HepG2 (cell line): ENCODE data around the gene CNTD1. TPM values are rescaled to one million over a fixed set of nuclear protein-coding genes. Genes with fewer than 3 reads are reported as not detected.

Source experiments
- ATM ChIP-seq: fragments of 450-650 bp; IDR thresholded peaks from 2 replicates; pipeline ENCODE4 v1.7.1; 2017; ENCODE audit warnings: mild to moderate bottlenecking, borderline replicate concordance
- BRD4 ChIP-seq: sonication (generic); formaldehyde crosslinking; IDR thresholded peaks from 2 replicates; pipeline ENCODE4 v1.4.0; 2020; ENCODE audit warnings: missing genetic modification reagents
- MTF2 ChIP-seq: sonication (generic); formaldehyde crosslinking; IDR thresholded peaks from 2 replicates; pipeline ENCODE4 v1.5.0; 2020; ENCODE audit warnings: missing genetic modification reagents, borderline replicate concordance
- NBN ChIP-seq: fragments of 450-650 bp; conservative IDR thresholded peaks from 2 replicates; pipeline ENCODE4 v1.6.1; 2017
- NFIC ChIP-seq: IDR thresholded peaks from 2 replicates; pipeline ENCODE4 v1.6.1; 2012; ENCODE audit warnings: mild to moderate bottlenecking, low read length, inconsistent platforms
- RBFOX2 ChIP-seq: fragments of 200-400 bp; formaldehyde crosslinking; IDR thresholded peaks from 2 replicates; pipeline ENCODE4 v1.6.1; 2017; ENCODE audit warnings: low read depth, mild to moderate bottlenecking, low read length
- RXRA ChIP-seq: sonication (generic); formaldehyde crosslinking; IDR thresholded peaks from 2 replicates; pipeline ENCODE4 v1.5.1; 2020; ENCODE audit warnings: missing genetic modification reagents
- TBL1XR1 ChIP-seq: fragments of 150-350 bp; IDR thresholded peaks from 2 replicates; pipeline ENCODE4 v1.6.1; 2014; ENCODE audit warnings: borderline replicate concordance, low read length; ENCODE audit not compliant: partially characterized antibody
- ZNF337 ChIP-seq: sonication (generic); formaldehyde crosslinking; IDR thresholded peaks from 2 replicates; pipeline ENCODE4 v1.5.1; 2020; ENCODE audit warnings: missing genetic modification reagents, low read depth, mild to moderate bottlenecking, borderline replicate concordance
- polyA plus RNA-seq, 8 experiments: library from polyadenylated mRNA; depleted of rRNA in 3 of 8; stranded (reverse) in 7 of 8; unstranded in 1 of 8; fragments of >200 nt; fragmentation: Illumina TruSeq in 4 of 8; extraction: Trizol in 4 of 8; gene quantifications; 2 replicates each; pipeline versions ENCODE4 v1.2.1 to v1.2.3, GENCODE V29; 2011 to 2016; ENCODE audit warnings: low read depth in 4 of 8, missing spikeins in 1 of 8, mixed read lengths in 1 of 8; ENCODE audit not compliant: insufficient read depth in 1 of 8
- total RNA-seq, 5 experiments: library from RNA; depleted of rRNA; stranded (reverse); fragments of >200 nt; fragmentation: Illumina TruSeq; extraction: Trizol; gene quantifications; 2 replicates each; pipeline ENCODE4 v1.2.3, GENCODE V29; 2016; ENCODE audit warnings: low read depth in 1 of 5
- TF ChIP-seq, protein P1 (sequence below): sonication (generic); formaldehyde crosslinking; IDR thresholded peaks from 2 replicates; pipeline ENCODE4 v1.4.0; 2020; ENCODE audit warnings: missing genetic modification reagents, borderline replicate concordance
- TF ChIP-seq, protein P2 (sequence below): sonication (generic); formaldehyde crosslinking; IDR thresholded peaks from 2 replicates; pipeline ENCODE4 v1.9.0; 2022; ENCODE audit warnings: missing genetic modification reagents, mild to moderate bottlenecking, borderline replicate concordance
- TF ChIP-seq, protein P3 (sequence below): sonication (generic); formaldehyde crosslinking; IDR thresholded peaks from 2 replicates; pipeline ENCODE4 v1.4.0; 2020; ENCODE audit warnings: missing genetic modification reagents

CNTD1 gene
- total and polyA plus RNA-seq, 2 of the 13 experiments (the other 11 are each of a cell fraction or from before 2014, with no cell fraction given): 0.11 to 0.15 TPM

DNA sequence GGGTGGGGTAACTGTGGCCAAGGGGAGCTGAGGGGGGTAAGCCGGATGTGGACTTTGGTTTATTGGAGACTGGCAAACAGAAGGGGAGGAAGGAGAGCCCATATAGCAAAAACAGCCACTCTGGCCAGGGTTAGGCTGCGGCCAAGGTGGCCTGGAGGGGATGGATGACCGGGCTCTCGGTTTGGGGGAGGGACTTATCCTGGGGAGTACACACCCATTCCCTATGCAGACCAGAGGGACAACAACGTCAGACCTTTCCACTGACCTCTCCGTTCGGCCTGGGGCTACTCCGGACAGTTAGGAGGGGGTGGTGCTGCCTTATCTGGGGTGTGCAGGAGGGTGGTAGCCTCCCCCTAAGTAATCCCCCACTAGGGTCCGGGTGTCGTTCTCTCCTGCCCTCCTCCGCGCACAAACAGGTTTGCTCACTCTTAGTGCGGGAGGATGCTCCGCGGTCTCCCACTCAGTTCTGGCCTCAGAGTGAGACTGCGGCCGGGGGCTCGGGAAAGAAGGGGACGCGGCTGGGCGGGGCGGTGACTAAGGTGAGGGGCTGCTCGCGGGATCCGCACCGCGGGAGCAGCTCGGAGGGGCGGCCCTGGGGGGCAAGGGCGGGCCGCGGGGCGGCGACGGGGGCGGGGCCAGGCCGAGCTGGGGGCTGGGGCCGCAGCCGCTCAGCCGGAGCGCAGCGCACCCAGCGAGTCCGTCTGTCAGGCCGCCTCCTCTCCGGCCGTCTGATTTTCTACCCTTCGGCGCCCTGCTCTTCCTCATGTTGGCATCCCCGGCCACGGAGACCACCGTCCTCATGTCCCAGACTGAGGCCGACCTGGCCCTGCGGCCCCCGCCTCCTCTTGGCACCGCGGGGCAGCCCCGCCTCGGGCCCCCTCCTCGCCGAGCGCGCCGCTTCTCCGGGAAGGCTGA, 18.5 kb upstream of the CNTD1 start, which contains the start of gene WNK4 (continued):
- no peak for TF ChIP-seq ZNF337
- TF ChIP-seq RXRA: peak; percentile 93
- TF ChIP-seq, protein P1, sequence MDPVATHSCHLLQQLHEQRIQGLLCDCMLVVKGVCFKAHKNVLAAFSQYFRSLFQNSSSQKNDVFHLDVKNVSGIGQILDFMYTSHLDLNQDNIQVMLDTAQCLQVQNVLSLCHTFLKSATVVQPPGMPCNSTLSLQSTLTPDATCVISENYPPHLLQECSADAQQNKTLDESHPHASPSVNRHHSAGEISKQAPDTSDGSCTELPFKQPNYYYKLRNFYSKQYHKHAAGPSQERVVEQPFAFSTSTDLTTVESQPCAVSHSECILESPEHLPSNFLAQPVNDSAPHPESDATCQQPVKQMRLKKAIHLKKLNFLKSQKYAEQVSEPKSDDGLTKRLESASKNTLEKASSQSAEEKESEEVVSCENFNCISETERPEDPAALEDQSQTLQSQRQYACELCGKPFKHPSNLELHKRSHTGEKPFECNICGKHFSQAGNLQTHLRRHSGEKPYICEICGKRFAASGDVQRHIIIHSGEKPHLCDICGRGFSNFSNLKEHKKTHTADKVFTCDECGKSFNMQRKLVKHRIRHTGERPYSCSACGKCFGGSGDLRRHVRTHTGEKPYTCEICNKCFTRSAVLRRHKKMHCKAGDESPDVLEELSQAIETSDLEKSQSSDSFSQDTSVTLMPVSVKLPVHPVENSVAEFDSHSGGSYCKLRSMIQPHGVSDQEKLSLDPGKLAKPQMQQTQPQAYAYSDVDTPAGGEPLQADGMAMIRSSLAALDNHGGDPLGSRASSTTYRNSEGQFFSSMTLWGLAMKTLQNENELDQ (CRISPR knock-in tag): no peak
- peak; percentile 90 for TF ChIP-seq RBFOX2
- TF ChIP-seq MTF2 (CRISPR knock-in tag): no peak; the same call in 1 of the 2 replicates
- TF ChIP-seq TBL1XR1: no peak
- TF ChIP-seq, protein P2, sequence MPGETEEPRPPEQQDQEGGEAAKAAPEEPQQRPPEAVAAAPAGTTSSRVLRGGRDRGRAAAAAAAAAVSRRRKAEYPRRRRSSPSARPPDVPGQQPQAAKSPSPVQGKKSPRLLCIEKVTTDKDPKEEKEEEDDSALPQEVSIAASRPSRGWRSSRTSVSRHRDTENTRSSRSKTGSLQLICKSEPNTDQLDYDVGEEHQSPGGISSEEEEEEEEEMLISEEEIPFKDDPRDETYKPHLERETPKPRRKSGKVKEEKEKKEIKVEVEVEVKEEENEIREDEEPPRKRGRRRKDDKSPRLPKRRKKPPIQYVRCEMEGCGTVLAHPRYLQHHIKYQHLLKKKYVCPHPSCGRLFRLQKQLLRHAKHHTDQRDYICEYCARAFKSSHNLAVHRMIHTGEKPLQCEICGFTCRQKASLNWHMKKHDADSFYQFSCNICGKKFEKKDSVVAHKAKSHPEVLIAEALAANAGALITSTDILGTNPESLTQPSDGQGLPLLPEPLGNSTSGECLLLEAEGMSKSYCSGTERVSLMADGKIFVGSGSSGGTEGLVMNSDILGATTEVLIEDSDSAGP (CRISPR knock-in tag): no peak; the same call in none of the 2 replicates
- no peak for TF ChIP-seq BRD4 (CRISPR knock-in tag)
- TF ChIP-seq, protein P3, sequence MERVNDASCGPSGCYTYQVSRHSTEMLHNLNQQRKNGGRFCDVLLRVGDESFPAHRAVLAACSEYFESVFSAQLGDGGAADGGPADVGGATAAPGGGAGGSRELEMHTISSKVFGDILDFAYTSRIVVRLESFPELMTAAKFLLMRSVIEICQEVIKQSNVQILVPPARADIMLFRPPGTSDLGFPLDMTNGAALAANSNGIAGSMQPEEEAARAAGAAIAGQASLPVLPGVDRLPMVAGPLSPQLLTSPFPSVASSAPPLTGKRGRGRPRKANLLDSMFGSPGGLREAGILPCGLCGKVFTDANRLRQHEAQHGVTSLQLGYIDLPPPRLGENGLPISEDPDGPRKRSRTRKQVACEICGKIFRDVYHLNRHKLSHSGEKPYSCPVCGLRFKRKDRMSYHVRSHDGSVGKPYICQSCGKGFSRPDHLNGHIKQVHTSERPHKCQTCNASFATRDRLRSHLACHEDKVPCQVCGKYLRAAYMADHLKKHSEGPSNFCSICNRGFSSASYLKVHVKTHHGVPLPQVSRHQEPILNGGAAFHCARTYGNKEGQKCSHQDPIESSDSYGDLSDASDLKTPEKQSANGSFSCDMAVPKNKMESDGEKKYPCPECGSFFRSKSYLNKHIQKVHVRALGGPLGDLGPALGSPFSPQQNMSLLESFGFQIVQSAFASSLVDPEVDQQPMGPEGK (CRISPR knock-in tag): peak; percentile 98
- no peak for TF ChIP-seq ATM
- TF ChIP-seq NBN: no peak
- TF ChIP-seq NFIC: peak; percentile 82; the same call in 1 of the 2 replicates
